Vagina (tissue), 2 donors: ENCODE data around the gene FUT8. TPM values are rescaled to one million over a fixed set of nuclear protein-coding genes. Genes with fewer than 3 reads are reported as not detected.

Experiments
- DNase-seq, 2 donors: peaks; one replicate each; pipeline ENCODE4 v3.0.0-alpha.2; 2017; ENCODE audit errors: extremely low spot score in 2 of 2
- H3K27ac ChIP-seq: fragments of 200-600 bp; sonication (generic); one replicate; pipeline ENCODE4 v1.5.1; 2019
- H3K27me3 ChIP-seq: fragments of 200-600 bp; sonication (generic); one replicate; pipeline ENCODE4 v1.5.1; 2019
- H3K36me3 ChIP-seq, 2 donors: fragments of 200-600 bp; sonication (generic); one replicate each; pipeline ENCODE4 v1.5.1; 2017 to 2019
- H3K4me1 ChIP-seq: fragments of 200-600 bp; sonication (generic); one replicate; pipeline ENCODE4 v1.5.1; 2019
- H3K4me3 ChIP-seq, 2 donors: fragments of 200-600 bp; sonication (generic); 1 replicate in 1 of 2; 2 replicates in 1 of 2; pipeline ENCODE4 v1.5.1; 2016 to 2019
- H3K9me3 ChIP-seq: fragments of 200-600 bp; sonication (generic); one replicate; pipeline ENCODE4 v1.5.1; 2019
- POLR2A ChIP-seq, 2 donors: fragments of 450-650 bp; IDR thresholded peaks; one replicate each; pipeline ENCODE4 v1.6.1; 2017; ENCODE audit warnings: antibody characterized with exemption in 2 of 2, mild to moderate bottlenecking in 2 of 2, moderate library complexity in 2 of 2
- POLR2AphosphoS5 ChIP-seq, 2 donors: sonication (generic); formaldehyde crosslinking; IDR thresholded peaks; one replicate each; pipeline ENCODE4 v1.9.0; 2017; ENCODE audit warnings: antibody characterized with exemption in 2 of 2, mild to moderate bottlenecking in 2 of 2, low read depth in 1 of 2; ENCODE audit not compliant: insufficient read depth in 1 of 2
- intact Hi-C: fragments of 100-400 bp; cut with DNase I; formaldehyde crosslinking; loops from one replicate; pipeline ENCODE4 v1.15.1; 2023
- microRNA counts, 2 donors: library from miRNA; unstranded; fragments of <30 nt; microRNA quantifications; one replicate each; lab custom pipeline; 2016 to 2017
- microRNA-seq: library from miRNA; unstranded; fragments of <30 nt; microRNA quantifications from one replicate; pipeline ENCODE4, GENCODE V29; 2017; ENCODE audit warnings: borderline number of aligned reads, borderline replicate concordance
- small RNA-seq: library from RNA; depleted of rRNA; stranded (forward); fragments of <200 nt; gene quantifications from one replicate; pipeline ENCODE3, GENCODE V24; 2016
- total RNA-seq: library from RNA; depleted of rRNA; stranded (reverse); fragments of >200 nt; gene quantifications from one replicate; pipeline ENCODE4 v1.2.3, GENCODE V29; 2016
- TF ChIP-seq, protein P1 (sequence below), 3 experiments: fragments of 450-650 bp in 2 of 3; fragments of 200-600 bp in 1 of 3; sonication (generic) in 1 of 3; IDR thresholded peaks; one replicate each; pipeline ENCODE4 v1.5.1; 2017 to 2019; ENCODE audit warnings: antibody characterized with exemption in 3 of 3, mild to moderate bottlenecking in 2 of 3, moderate library complexity in 2 of 3

FUT8 gene
- total RNA-seq, 1 donor from 2014 or later: 35.1 TPM

DNA sequence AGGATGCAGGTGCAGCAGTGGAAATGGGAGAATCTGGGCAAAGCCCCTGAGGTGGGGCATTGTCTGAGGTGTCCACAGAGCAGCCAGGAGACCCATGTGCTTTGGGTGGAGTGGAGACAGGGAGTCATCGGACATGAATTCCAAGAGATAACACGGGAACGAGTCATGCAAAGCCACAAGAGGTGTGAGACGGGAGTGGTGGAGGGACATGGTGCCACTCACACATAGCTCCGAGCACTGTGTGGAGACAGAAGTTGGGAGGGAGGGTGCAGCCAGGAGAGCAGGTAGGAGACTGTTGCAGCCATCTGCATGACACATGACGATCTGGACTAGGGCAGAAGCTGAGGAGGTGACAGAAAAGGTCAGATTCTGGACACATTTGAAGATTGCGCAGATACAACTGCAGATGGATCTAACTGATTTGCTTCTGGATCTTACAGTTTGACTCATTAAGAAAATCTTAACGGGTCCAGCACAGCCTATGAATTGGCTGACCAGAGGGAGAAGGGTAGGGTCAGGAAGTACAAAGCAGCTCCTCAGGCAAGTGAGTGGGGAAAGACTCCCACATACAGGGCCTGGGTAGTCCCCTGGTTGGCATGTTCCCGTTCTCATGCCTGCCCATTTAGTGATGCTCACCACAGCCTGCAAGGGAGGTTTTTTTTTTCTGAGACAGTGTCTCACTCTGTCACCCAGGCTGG is 379.8 kb downstream of the FUT8 start:
- no peak for DNase-seq
- Histone ChIP-seq H3K4me3 (no peak overlapping the region), H3K36me3 (no peaks in the 10 kb centered on the region), H3K4me1 (no peaks in the 10 kb centered on the region), H3K27me3 (no peaks in the 10 kb centered on the region), H3K27ac (no peak overlapping the region), H3K9me3 (no peaks in the 10 kb centered on the region)
- intact Hi-C loops: no loop called here
- TF ChIP-seq POLR2AphosphoS5 (IDR thresholded peaks at IDR 0.05; ENCODE audit: insufficient read depth in 1 of 2, low read depth in 1 of 2): no peak
- no peak for TF ChIP-seq POLR2A (IDR thresholded peaks at IDR 0.05)
- TF ChIP-seq, protein P1, sequence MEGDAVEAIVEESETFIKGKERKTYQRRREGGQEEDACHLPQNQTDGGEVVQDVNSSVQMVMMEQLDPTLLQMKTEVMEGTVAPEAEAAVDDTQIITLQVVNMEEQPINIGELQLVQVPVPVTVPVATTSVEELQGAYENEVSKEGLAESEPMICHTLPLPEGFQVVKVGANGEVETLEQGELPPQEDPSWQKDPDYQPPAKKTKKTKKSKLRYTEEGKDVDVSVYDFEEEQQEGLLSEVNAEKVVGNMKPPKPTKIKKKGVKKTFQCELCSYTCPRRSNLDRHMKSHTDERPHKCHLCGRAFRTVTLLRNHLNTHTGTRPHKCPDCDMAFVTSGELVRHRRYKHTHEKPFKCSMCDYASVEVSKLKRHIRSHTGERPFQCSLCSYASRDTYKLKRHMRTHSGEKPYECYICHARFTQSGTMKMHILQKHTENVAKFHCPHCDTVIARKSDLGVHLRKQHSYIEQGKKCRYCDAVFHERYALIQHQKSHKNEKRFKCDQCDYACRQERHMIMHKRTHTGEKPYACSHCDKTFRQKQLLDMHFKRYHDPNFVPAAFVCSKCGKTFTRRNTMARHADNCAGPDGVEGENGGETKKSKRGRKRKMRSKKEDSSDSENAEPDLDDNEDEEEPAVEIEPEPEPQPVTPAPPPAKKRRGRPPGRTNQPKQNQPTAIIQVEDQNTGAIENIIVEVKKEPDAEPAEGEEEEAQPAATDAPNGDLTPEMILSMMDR (IDR thresholded peaks at IDR 0.05): no peak

MicroRNAs within 50 kb of the gene (microRNA counts, 767-probe panel; counts per million panel counts)
- microRNA hsa-miR-625-5p (lab: Ali Mortazavi, UCI): 238 to 2,016 counts per million in 2 donors

Small RNA genes lying within 50 kb of the gene (microRNA-seq; reads per million reads assigned to microRNA genes)
- gene MIR625: not detected

Small RNA genes lying within 50 kb of the gene (small RNA-seq; reads per million reads assigned to genes)
- not detected for gene MIR625
